ENCODE measurements around the gene BCL11B.

Gene BCL11B

DNA sequence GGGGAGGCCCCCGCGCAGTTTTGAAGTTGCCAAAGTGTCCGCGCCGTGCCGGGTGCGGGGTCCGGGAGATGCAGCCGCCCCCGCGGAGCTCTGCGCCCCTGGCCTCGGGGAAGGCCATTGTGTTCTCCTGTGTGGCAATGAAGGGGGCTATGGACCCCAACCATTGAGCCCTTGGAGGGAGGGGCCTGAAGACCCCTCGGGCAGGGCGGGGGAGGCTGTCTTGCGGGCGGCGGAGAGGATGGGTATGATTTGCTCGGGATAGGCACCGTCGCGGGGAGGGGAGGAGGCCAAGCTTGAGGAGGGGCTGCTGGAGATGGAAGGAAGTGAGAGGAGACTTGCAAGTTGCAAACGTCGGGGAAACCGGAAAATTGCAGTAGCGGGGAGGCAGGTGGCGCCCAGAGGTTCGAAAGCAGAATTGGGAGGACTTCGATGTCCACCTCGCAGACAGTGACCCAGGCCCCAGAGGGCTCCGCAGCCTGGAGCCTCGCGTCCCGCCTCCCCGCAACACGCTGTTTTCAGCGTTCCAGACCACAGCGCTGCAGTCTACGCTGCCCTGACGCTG is 25.4 kb downstream of the BCL11B start:
- no peaks in the 10 kb centered on the region for H3K36me3 ChIP-seq (ENCODE audit: control insufficient read depth, insufficient read depth, low read length)
- no peak overlapping the region for H3K9ac ChIP-seq (ENCODE audit: low read length)
- no peak overlapping the region for H3K4me3 ChIP-seq (ENCODE audit: low read length)
- H3K4me1 ChIP-seq (ENCODE audit: control insufficient read depth, insufficient read depth, low read length): peaks cover 4% of the 10 kb centered on the region
- peaks cover 24% of the 10 kb centered on the region for H3K27me3 ChIP-seq (ENCODE audit: control insufficient read depth, insufficient read depth, low read length)
- H3K9me3 ChIP-seq (ENCODE audit: control insufficient read depth, low read length): no peaks in the 10 kb centered on the region

DNA sequence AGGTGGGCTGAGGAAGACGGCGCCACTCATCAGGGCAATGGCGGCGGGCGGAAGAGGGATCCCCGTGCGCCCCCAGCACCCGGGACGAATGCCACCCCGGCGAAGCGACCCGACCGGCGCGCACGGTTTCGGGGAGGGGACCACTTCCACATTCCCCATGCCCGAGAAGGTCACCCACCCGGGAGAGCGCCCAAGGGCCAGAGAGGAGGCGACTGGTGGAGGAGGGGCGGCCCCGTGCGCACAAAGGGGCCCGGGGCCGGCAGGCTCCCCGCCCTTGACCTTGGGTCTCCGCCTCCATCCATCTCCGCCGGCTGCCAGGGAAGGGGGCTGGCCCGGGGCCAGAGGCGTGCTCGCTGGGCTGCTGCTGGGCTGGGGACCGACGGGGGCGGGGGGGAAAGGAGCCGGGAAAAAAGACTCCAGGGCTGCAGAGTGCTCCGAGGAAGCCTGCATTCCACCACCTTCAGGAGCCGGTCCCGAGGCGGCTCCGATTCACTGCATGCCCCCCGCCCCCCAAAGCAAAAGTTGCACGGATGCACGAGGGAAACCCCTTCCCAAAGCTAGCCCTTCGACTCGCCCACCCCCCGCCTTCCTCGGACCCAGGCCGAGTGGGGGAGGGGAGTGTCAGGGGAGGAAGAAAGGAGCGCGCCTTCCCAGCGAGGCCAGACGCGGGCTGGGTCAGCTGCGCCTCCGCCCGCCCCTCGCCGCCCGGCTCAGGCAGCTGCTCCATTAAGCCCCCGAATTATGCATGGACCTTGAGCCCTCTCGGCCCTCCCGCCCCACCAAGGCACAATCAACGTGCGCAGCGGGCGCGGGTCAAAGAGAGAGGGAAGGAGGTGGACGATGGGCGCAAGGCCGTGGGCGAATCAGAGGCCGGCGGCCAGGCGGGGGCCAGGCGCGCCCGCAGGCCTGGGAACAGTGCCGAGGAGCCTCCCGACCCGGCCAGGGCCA is 26.2 kb downstream of the BCL11B start:
- H3K9ac ChIP-seq (ENCODE audit: low read length): no peak overlapping the region
- no peaks in the 10 kb centered on the region for H3K36me3 ChIP-seq (ENCODE audit: control insufficient read depth, insufficient read depth, low read length)
- H3K9me3 ChIP-seq (ENCODE audit: control insufficient read depth, low read length): no peaks in the 10 kb centered on the region
- peaks cover 24% of the 10 kb centered on the region for H3K27me3 ChIP-seq (ENCODE audit: control insufficient read depth, insufficient read depth, low read length)
- peaks cover 8% of the 10 kb centered on the region for H3K4me1 ChIP-seq (ENCODE audit: control insufficient read depth, insufficient read depth, low read length)
- no peak overlapping the region for H3K4me3 ChIP-seq (ENCODE audit: low read length)

DNA sequence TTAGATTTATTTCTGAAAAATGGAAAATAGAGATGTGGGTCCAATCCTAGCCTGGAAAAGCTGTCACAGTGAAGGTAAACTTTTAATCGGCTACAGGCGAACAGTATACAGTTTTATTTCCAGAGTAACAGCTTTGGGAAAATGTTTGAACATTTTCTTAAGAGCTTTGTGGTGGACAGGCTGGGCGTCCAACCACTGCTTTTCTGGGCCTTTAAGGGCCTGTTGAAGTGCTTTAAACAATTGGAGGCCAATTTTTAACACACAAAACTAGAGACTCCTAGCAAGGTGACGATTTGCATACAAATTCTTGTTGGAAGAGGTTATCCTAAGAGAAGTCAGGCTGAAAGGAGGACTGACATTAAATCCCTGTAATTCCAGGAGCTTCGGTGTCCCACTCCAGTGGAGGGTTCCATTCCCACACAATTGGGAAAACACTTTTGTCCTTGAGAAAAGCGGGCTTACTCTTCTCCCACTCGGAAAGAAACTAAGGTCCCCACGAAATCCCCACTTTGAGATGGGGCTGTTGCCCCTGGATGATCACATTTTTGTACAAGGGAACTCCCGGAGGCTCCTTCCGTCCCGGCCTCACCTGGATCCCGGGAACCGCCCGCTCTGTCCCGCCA is 26.9 kb downstream of the BCL11B start:
- Histone ChIP-seq H3K36me3 (ENCODE audit: control insufficient read depth, insufficient read depth, low read length) (no peaks in the 10 kb centered on the region), H3K27me3 (ENCODE audit: control insufficient read depth, insufficient read depth, low read length) (peaks cover 24% of the 10 kb centered on the region), H3K4me1 (ENCODE audit: control insufficient read depth, insufficient read depth, low read length) (peaks cover 8% of the 10 kb centered on the region), H3K9me3 (ENCODE audit: control insufficient read depth, low read length) (no peaks in the 10 kb centered on the region), H3K9ac (ENCODE audit: low read length) (no peak overlapping the region), H3K4me3 (ENCODE audit: low read length) (no peak overlapping the region)

DNA sequence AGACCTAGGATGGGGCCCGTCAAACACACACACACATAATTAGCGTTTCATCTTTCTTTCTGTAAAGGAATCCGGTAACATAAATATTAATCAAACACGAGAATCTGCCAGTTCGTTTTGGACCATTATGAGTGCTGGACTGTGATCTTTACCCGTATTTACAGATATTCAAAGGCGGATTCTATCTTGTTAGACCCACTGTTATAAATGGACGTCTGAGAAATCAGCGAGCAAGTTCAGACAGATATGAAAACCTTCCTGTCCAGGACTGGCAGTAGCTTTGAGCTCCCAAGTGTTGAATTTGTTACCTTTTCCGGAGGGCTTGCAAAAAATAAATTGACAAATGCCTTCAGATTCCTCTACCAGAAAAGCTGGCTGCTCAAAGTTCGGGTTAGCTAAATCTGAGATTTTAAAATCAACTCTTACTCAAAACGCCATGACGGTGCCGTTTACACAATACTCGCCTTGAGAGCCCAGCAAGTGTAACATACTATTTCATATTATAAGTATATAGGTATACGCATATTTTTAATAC is 27.6 kb downstream of the BCL11B start:
- Histone ChIP-seq H3K9me3 (ENCODE audit: control insufficient read depth, low read length) (no peaks in the 10 kb centered on the region), H3K27me3 (ENCODE audit: control insufficient read depth, insufficient read depth, low read length) (peaks cover 24% of the 10 kb centered on the region), H3K4me3 (ENCODE audit: low read length) (no peak overlapping the region), H3K36me3 (ENCODE audit: control insufficient read depth, insufficient read depth, low read length) (no peaks in the 10 kb centered on the region), H3K4me1 (ENCODE audit: control insufficient read depth, insufficient read depth, low read length) (peaks cover 8% of the 10 kb centered on the region), H3K9ac (ENCODE audit: low read length) (no peak overlapping the region)

DNA sequence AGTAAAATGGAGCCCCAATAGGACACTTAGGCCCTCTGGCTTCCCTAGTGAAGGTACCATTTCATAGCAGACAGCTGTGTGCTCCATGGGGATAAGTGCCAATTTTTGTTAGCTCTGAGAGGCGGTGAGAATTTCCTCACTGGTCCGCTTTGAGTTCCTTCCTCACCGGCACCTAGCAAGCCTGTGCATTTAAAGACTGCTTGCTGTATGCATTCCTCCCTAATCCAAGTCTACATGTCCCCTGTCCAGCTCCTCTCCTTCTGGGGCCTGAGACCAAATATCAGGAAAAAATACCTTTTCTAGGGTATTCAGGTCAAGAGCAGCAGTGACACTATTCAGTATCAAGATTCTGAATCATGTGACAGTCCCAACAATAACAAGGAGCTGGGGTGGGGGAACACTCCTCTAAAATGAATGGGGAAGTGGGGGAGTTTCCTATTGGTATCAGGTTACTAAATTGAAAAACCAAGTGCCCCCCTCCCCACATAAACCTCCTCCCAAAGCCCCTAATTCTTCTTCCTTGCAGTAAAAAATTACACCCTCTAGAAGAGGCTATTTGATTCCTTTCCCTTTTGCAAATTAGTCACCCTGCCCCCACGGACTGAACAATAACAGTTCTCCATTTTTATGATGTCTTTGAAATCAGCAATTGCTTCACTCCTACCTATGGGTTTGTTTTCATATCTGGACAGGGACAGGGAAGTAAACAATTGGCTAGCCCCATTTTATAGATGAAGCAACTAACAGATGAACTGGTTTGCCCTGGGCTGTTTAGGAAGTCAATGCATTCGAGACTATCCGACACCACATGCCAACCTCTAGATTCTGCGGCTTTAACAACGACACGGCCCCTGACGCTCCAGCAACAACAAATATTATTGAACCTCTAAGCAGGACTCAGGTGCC is 28.9 kb downstream of the BCL11B start:
- H3K36me3 ChIP-seq (ENCODE audit: control insufficient read depth, insufficient read depth, low read length): no peaks in the 10 kb centered on the region
- no peaks in the 10 kb centered on the region for H3K9me3 ChIP-seq (ENCODE audit: control insufficient read depth, low read length)
- no peak overlapping the region for H3K4me3 ChIP-seq (ENCODE audit: low read length)
- H3K27me3 ChIP-seq (ENCODE audit: control insufficient read depth, insufficient read depth, low read length): peaks cover 19% of the 10 kb centered on the region
- H3K4me1 ChIP-seq (ENCODE audit: control insufficient read depth, insufficient read depth, low read length): peaks cover 8% of the 10 kb centered on the region
- H3K9ac ChIP-seq (ENCODE audit: low read length): no peak overlapping the region

DNA sequence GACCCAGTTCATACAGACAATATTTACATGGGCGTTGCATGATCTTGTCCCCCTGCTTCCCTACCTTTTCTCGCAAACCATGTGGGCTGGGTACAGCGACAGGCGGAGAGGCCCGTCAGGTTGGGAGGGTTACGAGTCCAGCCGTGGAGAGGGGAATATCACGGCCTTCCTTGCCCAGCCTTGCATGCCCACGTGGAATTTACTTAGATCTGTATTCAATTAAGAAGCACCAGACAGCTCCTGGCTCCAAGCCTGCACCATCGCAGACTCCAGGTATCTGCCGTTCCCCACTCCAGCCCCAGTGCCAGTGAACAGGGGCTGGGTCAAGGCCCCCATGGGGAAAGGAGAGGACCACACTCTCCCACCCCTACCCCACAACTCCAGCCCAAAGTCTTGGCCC is 29.8 kb downstream of the BCL11B start:
- no peaks in the 10 kb centered on the region for H3K9me3 ChIP-seq (ENCODE audit: control insufficient read depth, low read length)

DNA sequence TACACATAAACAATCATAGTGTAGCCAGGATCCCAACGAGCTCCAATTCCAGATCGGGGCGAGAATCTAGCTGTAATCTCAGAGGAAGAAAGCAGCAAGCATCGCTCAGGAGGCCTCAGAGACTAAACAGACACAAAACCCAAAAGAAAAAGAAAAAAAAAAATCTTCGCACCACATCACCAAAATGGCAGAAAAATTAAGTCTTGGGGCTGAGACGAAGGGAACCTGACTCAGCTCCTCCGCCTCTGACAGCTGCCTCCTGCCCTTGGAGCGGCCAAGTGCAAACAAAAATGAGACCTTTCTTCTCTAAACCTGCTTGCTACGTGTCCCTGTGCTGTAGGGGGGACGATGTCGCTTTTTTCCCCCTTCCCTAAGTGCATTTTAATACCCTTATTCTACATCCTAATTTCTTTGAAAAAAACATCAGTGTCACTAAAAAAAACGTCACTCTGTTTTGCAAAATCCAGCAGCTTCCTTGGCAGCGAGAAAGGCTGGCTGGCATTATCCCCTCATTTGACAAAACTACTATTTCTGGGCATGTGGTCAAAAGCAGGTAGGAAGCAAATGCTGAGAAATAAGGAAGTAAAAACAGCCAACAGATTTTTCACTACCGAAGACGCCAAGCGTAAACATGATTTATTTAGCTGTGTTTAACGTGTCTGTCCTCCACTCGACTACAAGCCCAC is 30.5 kb downstream of the BCL11B start:
- Histone ChIP-seq H3K27me3 (ENCODE audit: control insufficient read depth, insufficient read depth, low read length) (peaks cover 8% of the 10 kb centered on the region), H3K9ac (ENCODE audit: low read length) (no peak overlapping the region), H3K9me3 (ENCODE audit: control insufficient read depth, low read length) (no peaks in the 10 kb centered on the region), H3K4me3 (ENCODE audit: low read length) (no peak overlapping the region), H3K4me1 (ENCODE audit: control insufficient read depth, insufficient read depth, low read length) (peaks cover 8% of the 10 kb centered on the region), H3K36me3 (ENCODE audit: control insufficient read depth, insufficient read depth, low read length) (no peaks in the 10 kb centered on the region)

More for the DNA sequence above, 29.8 kb downstream of the BCL11B start:
- Histone ChIP-seq H3K27me3 (ENCODE audit: control insufficient read depth, insufficient read depth, low read length) (peaks cover 12% of the 10 kb centered on the region), H3K9ac (ENCODE audit: low read length) (no peak overlapping the region), H3K4me3 (ENCODE audit: low read length) (no peak overlapping the region), H3K4me1 (ENCODE audit: control insufficient read depth, insufficient read depth, low read length) (peaks cover 8% of the 10 kb centered on the region), H3K36me3 (ENCODE audit: control insufficient read depth, insufficient read depth, low read length) (no peaks in the 10 kb centered on the region)

DNA sequence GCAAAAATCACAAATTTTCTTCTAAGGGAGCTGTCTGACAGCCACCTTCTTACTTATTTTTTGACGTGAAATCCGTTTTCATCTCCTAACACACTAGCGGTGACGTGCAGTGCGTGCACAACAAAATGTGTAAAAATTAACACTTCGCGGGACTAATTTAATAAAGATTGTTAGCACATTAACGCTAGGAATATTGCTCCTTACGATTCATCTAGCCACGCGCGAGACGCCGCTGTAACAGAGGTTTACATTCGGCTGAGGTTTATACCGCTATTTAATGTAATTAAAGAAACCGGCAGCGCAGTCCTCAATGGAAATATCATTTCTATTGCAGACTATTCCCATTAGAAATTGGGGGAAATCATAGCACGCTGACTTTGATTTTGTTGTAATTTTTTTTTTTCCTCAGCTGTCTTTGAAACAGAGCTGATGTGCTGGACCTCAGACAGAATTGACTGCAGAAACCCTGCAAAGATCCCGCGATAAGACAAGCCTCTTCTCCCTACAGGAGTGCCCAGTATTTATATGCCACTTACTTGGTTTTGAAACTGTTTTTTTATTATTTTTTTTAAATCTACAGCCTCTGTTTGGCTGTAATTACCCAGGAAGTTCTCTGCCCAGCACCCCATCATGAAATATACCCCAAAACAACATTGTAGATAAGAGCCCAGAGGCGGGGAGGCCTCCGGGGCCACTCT is 31.2 kb downstream of the BCL11B start:
- Histone ChIP-seq H3K4me3 (ENCODE audit: low read length) (no peak overlapping the region), H3K4me1 (ENCODE audit: control insufficient read depth, insufficient read depth, low read length) (peaks cover 8% of the 10 kb centered on the region), H3K9me3 (ENCODE audit: control insufficient read depth, low read length) (no peaks in the 10 kb centered on the region), H3K27me3 (ENCODE audit: control insufficient read depth, insufficient read depth, low read length) (peaks cover 2% of the 10 kb centered on the region), H3K36me3 (ENCODE audit: control insufficient read depth, insufficient read depth, low read length) (no peaks in the 10 kb centered on the region), H3K9ac (ENCODE audit: low read length) (no peak overlapping the region)

DNA sequence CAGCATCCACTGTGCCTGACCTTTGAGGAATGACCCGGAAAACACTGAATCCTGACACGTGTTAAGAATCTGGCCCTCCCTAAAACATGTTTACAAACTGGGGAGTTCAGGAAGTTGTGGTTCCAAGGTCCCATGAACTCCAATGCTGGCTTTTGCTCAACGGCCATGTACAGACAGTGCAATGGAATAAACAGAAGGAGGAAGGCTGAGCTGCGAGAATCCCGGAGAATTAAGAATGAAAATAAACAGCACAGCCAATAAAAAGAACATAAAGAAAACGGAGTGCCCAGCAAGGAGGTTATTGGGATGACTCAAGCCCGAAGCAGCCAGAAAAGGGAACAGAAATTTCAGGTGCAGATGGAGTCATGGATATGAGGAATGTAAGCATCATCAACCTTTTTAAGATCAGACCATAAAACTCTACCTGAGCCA is 32.3 kb downstream of the BCL11B start:
- Histone ChIP-seq H3K4me3 (ENCODE audit: low read length) (no peak overlapping the region), H3K4me1 (ENCODE audit: control insufficient read depth, insufficient read depth, low read length) (peaks cover 8% of the 10 kb centered on the region), H3K9me3 (ENCODE audit: control insufficient read depth, low read length) (no peaks in the 10 kb centered on the region), H3K27me3 (ENCODE audit: control insufficient read depth, insufficient read depth, low read length) (no peaks in the 10 kb centered on the region), H3K36me3 (ENCODE audit: control insufficient read depth, insufficient read depth, low read length) (no peaks in the 10 kb centered on the region), H3K9ac (ENCODE audit: low read length) (no peak overlapping the region)

DNA sequence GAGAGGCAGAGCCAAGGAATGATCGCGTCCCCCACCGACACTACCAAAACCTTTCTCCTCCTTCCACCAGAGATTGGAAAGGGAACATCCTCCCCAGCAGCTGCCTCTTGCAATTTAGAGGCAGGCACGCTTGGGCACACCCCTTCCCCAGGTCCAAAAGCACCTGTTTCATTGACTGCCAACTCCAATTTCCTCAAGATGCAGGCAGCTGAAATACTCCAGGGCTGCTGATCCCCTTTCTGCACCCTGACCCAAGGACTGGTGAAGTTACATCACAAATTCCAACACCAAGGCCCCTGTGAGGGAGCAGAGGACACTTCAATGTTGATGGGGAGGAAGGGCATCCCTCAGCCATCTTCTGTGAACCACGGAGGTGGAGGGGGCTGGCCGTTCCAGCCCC is 33.8 kb downstream of the BCL11B start:
- Histone ChIP-seq H3K9ac (ENCODE audit: low read length) (no peak overlapping the region), H3K4me3 (ENCODE audit: low read length) (no peak overlapping the region), H3K4me1 (ENCODE audit: control insufficient read depth, insufficient read depth, low read length) (peaks cover 8% of the 10 kb centered on the region), H3K27me3 (ENCODE audit: control insufficient read depth, insufficient read depth, low read length) (no peaks in the 10 kb centered on the region), H3K9me3 (ENCODE audit: control insufficient read depth, low read length) (no peaks in the 10 kb centered on the region), H3K36me3 (ENCODE audit: control insufficient read depth, insufficient read depth, low read length) (no peaks in the 10 kb centered on the region)

Measured in mucosa of stomach (tissue), 1 donor.